ENCODE results near the gene TMEM213. TPM values are rescaled to one million over a fixed set of nuclear protein-coding genes. Genes with fewer than 3 reads are reported as not detected.

Gene TMEM213
- total RNA-seq, 1 donor from 2014 or later: not detected

DNA sequence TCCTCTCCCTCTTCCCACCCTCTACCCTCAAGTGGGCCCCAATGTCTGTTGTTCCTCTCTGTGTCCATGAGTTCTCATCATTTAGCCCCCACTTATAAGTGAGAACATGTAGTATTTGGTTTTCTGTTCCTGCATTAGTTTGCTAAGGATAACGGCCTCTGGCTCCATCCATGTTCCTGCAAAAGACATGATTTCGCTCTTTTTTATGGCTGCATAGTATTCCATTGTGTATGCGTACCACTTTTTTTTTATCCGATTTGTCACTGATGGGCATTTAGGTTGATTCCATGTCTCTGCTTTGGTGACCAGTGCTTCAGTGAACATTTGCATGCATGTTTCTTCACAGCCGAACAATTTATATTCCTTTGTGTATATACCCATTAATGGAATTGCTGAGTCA is 51.9 kb downstream of the TMEM213 start:
- no peaks in the 10 kb centered on the region for H3K27me3 ChIP-seq
- H3K36me3 ChIP-seq: peaks cover 18% of the 10 kb centered on the region
- TF ChIP-seq EZH2phosphoT487 (IDR thresholded peaks at IDR 0.05): no peak
- TF ChIP-seq EZH2 (IDR thresholded peaks at IDR 0.05): no peak
- TF ChIP-seq CTCF (IDR thresholded peaks at IDR 0.05): no peak
- Mint-ChIP-seq H3K4me1 (peaks cover 14% of the 10 kb centered on the region), H3K36me3 (peaks cover 41% of the 10 kb centered on the region), H3K27ac (no peak overlapping the region), H3K27me3 (ENCODE audit: insufficient read depth, low read depth) (no peaks in the 10 kb centered on the region), H3K9me3 (peaks cover 6% of the 10 kb centered on the region), H3K4me3 (no peak overlapping the region)
- H3K4me2 ChIP-seq: no peak overlapping the region
- no peaks in the 10 kb centered on the region for H3K4me1 ChIP-seq
- no peaks in the 10 kb centered on the region for H3K9me3 ChIP-seq (ENCODE audit: low read depth)
- H3K27ac ChIP-seq: no peak overlapping the region
- no peaks in the 10 kb centered on the region for H3K79me2 ChIP-seq (ENCODE audit: low read depth)
- H4K20me1 ChIP-seq (ENCODE audit: low read depth): no peaks in the 10 kb centered on the region
- DNase-seq (ENCODE audit: low spot score): no peak
- H2AFZ ChIP-seq (replicated peaks): no peak overlapping the region
- no peak overlapping the region for H3K4me3 ChIP-seq
- H3F3A ChIP-seq (ENCODE audit: low read depth): no peaks in the 10 kb centered on the region
- H3K9ac ChIP-seq: no peak overlapping the region

DNA sequence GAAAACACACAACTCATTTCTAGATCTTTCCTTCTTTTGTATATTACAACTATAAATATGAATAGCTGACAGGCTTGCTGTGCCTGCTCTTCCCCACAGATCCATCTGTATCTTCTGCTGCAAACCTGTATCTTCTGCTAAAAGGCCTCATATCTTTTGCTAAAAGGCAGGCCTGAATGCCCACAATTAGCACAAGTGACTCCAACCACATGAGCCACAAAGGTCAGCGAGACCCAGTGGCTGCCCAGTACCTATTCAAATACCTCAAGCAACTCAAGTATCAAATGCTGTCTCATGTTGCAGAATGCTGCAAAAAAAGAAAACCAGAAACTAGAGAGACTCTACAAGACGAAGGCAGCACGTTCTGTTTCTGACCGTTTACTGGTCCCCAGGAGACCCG is 54.7 kb downstream of the TMEM213 start:
- DNase-seq (ENCODE audit: low spot score): no peak
- no peak overlapping the region for H3K4me2 ChIP-seq
- H3K9me3 ChIP-seq (ENCODE audit: low read depth): no peaks in the 10 kb centered on the region
- no peak overlapping the region for H3K4me3 Mint-ChIP-seq
- H3K4me3 ChIP-seq: no peak overlapping the region
- no peaks in the 10 kb centered on the region for H3K27me3 ChIP-seq
- no peak overlapping the region for H2AFZ ChIP-seq (replicated peaks)
- H3F3A ChIP-seq (ENCODE audit: low read depth): no peaks in the 10 kb centered on the region
- H3K9me3 Mint-ChIP-seq: peaks cover 6% of the 10 kb centered on the region
- no peak overlapping the region for H3K27ac ChIP-seq
- H3K27me3 Mint-ChIP-seq (ENCODE audit: insufficient read depth, low read depth): peaks cover 2% of the 10 kb centered on the region
- H3K36me3 ChIP-seq: peaks cover 18% of the 10 kb centered on the region
- H3K79me2 ChIP-seq (ENCODE audit: low read depth): no peaks in the 10 kb centered on the region
- no peaks in the 10 kb centered on the region for H4K20me1 ChIP-seq (ENCODE audit: low read depth)
- TF ChIP-seq EZH2phosphoT487 (IDR thresholded peaks at IDR 0.05) (no peak), EZH2 (IDR thresholded peaks at IDR 0.05) (no peak), CTCF (IDR thresholded peaks at IDR 0.05) (no peak)
- H3K4me1 Mint-ChIP-seq: peaks cover 14% of the 10 kb centered on the region
- H3K36me3 Mint-ChIP-seq: peaks cover 46% of the 10 kb centered on the region
- no peak overlapping the region for H3K9ac ChIP-seq
- H3K27ac Mint-ChIP-seq: no peak overlapping the region
- no peaks in the 10 kb centered on the region for H3K4me1 ChIP-seq

DNA sequence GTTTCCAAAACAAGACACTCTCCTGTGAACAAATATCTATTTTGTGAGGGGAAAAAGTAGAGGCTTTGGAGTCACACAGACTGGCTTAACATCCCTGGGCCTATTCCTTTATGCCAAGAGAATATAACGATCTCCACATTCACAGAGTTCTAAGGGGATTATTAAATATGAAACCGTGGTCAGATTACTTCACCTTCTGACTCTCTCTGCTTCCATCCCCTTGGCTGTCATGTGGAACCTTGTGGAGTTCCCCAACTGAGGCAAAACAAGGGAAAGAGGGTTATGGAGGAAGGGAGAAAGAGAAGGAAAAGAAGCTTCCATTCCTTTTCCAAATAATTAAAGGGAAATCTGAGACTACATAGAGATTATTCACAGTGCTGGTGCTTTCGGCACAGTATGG is 55.7 kb downstream of the TMEM213 start:
- peaks cover 52% of the 10 kb centered on the region for H3K36me3 Mint-ChIP-seq
- DNase-seq (ENCODE audit: low spot score): no peak
- no peak overlapping the region for H3K4me2 ChIP-seq

More for the DNA sequence above, 55.7 kb downstream of the TMEM213 start:
- no peak overlapping the region for H2AFZ ChIP-seq (replicated peaks)
- no peak overlapping the region for H3K9ac ChIP-seq
- H3K9me3 ChIP-seq (ENCODE audit: low read depth): no peaks in the 10 kb centered on the region
- H3K27ac Mint-ChIP-seq: no peak overlapping the region
- H3K27me3 ChIP-seq: no peaks in the 10 kb centered on the region
- H3K9me3 Mint-ChIP-seq: peaks cover 10% of the 10 kb centered on the region
- H3K27me3 Mint-ChIP-seq (ENCODE audit: insufficient read depth, low read depth): peaks cover 2% of the 10 kb centered on the region
- no peaks in the 10 kb centered on the region for H3F3A ChIP-seq (ENCODE audit: low read depth)
- no peaks in the 10 kb centered on the region for H3K4me1 ChIP-seq
- peaks cover 9% of the 10 kb centered on the region for H3K4me1 Mint-ChIP-seq
- no peak overlapping the region for H3K27ac ChIP-seq
- H3K79me2 ChIP-seq (ENCODE audit: low read depth): no peaks in the 10 kb centered on the region
- no peak overlapping the region for H3K4me3 Mint-ChIP-seq
- TF ChIP-seq EZH2 (IDR thresholded peaks at IDR 0.05): no peak
- no peak for TF ChIP-seq EZH2phosphoT487 (IDR thresholded peaks at IDR 0.05)
- TF ChIP-seq CTCF (IDR thresholded peaks at IDR 0.05): no peak
- H3K36me3 ChIP-seq: peaks cover 18% of the 10 kb centered on the region
- H4K20me1 ChIP-seq (ENCODE audit: low read depth): no peaks in the 10 kb centered on the region
- no peak overlapping the region for H3K4me3 ChIP-seq

Measured in neural progenitor cell (in vitro differentiated cells).